SK-N-SH treated with all-trans-retinoic acid at 6 μM for 48 hours (cell line): ENCODE measurements around the gene PRKACG.

Experiments used
- ARNTL ChIP-seq: fragments of 450-650 bp; formaldehyde crosslinking; IDR thresholded peaks from 2 replicates; pipeline ENCODE4 v1.5.0; 2020; ENCODE audit warnings: low read depth, mild to moderate bottlenecking, moderate library complexity, borderline replicate concordance
- CREB5 ChIP-seq: fragments of 250-450 bp; sonication (Bioruptor Pico); IDR thresholded peaks from 2 replicates; pipeline ENCODE4 v1.5.1; 2020; ENCODE audit warnings: low read depth, mild to moderate bottlenecking, moderate library complexity
- CSDC2 ChIP-seq: fragments of 250-450 bp; sonication (Bioruptor Pico); IDR thresholded peaks from 2 replicates; pipeline ENCODE4 v1.5.0; 2020; ENCODE audit warnings: mild to moderate bottlenecking, moderate library complexity
- GLIS3 ChIP-seq: fragments of 250-450 bp; sonication (Bioruptor Pico); IDR thresholded peaks from 2 replicates; pipeline ENCODE4 v1.5.0; 2020; ENCODE audit warnings: mild to moderate bottlenecking, moderate library complexity
- PPARA ChIP-seq: fragments of 250-450 bp; sonication (Bioruptor Pico); IDR thresholded peaks from 2 replicates; pipeline ENCODE4 v1.5.0; 2020; ENCODE audit warnings: mild to moderate bottlenecking, borderline replicate concordance
- RARB ChIP-seq: fragments of 250-450 bp; sonication (Bioruptor Pico); IDR thresholded peaks from 2 replicates; pipeline ENCODE4 v1.8.0; 2021; ENCODE audit warnings: mild to moderate bottlenecking, moderate library complexity
- TCF4 ChIP-seq: fragments of 250-450 bp; sonication (Bioruptor Pico); IDR thresholded peaks from 2 replicates; pipeline ENCODE4 v1.8.0; 2021; ENCODE audit warnings: mild to moderate bottlenecking, moderate library complexity, borderline replicate concordance
- TSHZ2 ChIP-seq: fragments of 250-450 bp; sonication (Bioruptor Pico); IDR thresholded peaks from 2 replicates; pipeline ENCODE4 v1.5.0; 2020; ENCODE audit warnings: mild to moderate bottlenecking, moderate library complexity
- ZC3H10 ChIP-seq: fragments of 250-450 bp; sonication (Bioruptor Pico); IDR thresholded peaks from 2 replicates; pipeline ENCODE4 v1.5.1; 2021; ENCODE audit warnings: mild to moderate bottlenecking, moderate library complexity
- ZFP3 ChIP-seq: fragments of 250-450 bp; sonication (Bioruptor Pico); IDR thresholded peaks from 2 replicates; pipeline ENCODE4 v1.5.0; 2020; ENCODE audit warnings: mild to moderate bottlenecking, moderate library complexity

GRCh38 chr9:68995776-68996175, 18.1 kb downstream of the PRKACG start:
- TF ChIP-seq PPARA (CRISPR knock-in tag) (no peak), ZFP3 (no peak), RARB (CRISPR knock-in tag) (no peak), ARNTL (CRISPR knock-in tag) (no peak), CREB5 (CRISPR knock-in tag) (no peak), GLIS3 (CRISPR knock-in tag) (no peak), CSDC2 (CRISPR knock-in tag) (no peak), TCF4 (CRISPR knock-in tag) (no peak), ZC3H10 (no peak), TSHZ2 (CRISPR knock-in tag) (no peak)
